Trophoblast cell (in vitro differentiated cells and primary cell): ENCODE results near the gene HIP1R.

Experiments
- DNase-seq, 2 donors: peaks; one replicate each; pipeline ENCODE4 v3.0.0-alpha.2; 2016
- H2AFZ ChIP-seq: 2 replicates; pipeline ENCODE4 v1.6.1; 2013; ENCODE audit warnings: low read length, moderate library complexity, mild to moderate bottlenecking; ENCODE audit not compliant: insufficient read depth, poor library complexity
- H2AK5ac ChIP-seq: 2 replicates; pipeline ENCODE4 v1.6.1; 2013; ENCODE audit warnings: mild to moderate bottlenecking, low read length
- H2BK120ac ChIP-seq: 2 replicates; pipeline ENCODE4 v1.6.1; 2013; ENCODE audit warnings: low read length, mild to moderate bottlenecking, moderate library complexity; ENCODE audit not compliant: insufficient read depth, poor library complexity
- H2BK12ac ChIP-seq: 2 replicates; pipeline ENCODE4 v1.6.1; 2013; ENCODE audit warnings: mild to moderate bottlenecking, low read length, moderate library complexity
- H2BK5ac ChIP-seq: 2 replicates; pipeline ENCODE4 v1.6.1; 2013; ENCODE audit warnings: low read length, low read depth, moderate library complexity, mild to moderate bottlenecking; ENCODE audit not compliant: poor library complexity
- H3K14ac ChIP-seq: 2 replicates; pipeline ENCODE4 v1.6.1; 2013; ENCODE audit warnings: mild to moderate bottlenecking, low read length
- H3K18ac ChIP-seq: 2 replicates; pipeline ENCODE4 v1.6.1; 2013; ENCODE audit warnings: mild to moderate bottlenecking, low read length
- H3K23ac ChIP-seq: 2 replicates; pipeline ENCODE4 v1.6.1; 2013; ENCODE audit warnings: low read length
- H3K27ac ChIP-seq: 2 replicates; pipeline ENCODE4 v1.5.1; 2013; ENCODE audit warnings: low read depth, mild to moderate bottlenecking, inconsistent platforms, low read length, moderate library complexity
- H3K27me3 ChIP-seq: 2 replicates; pipeline ENCODE4 v1.6.1; 2013; ENCODE audit warnings: inconsistent platforms, mild to moderate bottlenecking, low read length, moderate library complexity; ENCODE audit not compliant: insufficient read depth
- H3K36me3 ChIP-seq, 2 experiments: 1 replicate in 1 of 2; 2 replicates in 1 of 2; pipeline ENCODE4 v1.6.1; 2013; ENCODE audit warnings: low read length in 2 of 2, mild to moderate bottlenecking in 2 of 2, moderate library complexity in 1 of 2; ENCODE audit not compliant: insufficient read depth in 2 of 2, control insufficient read depth in 1 of 2
- H3K4ac ChIP-seq: 2 replicates; pipeline ENCODE4 v1.6.1; 2013; ENCODE audit warnings: low read depth, mild to moderate bottlenecking, low read length, moderate library complexity
- H3K4me1 ChIP-seq, 2 experiments: 1 replicate in 1 of 2; 2 replicates in 1 of 2; pipeline ENCODE4 v1.6.1; 2013; ENCODE audit warnings: low read length in 2 of 2, mild to moderate bottlenecking in 2 of 2, moderate library complexity in 1 of 2; ENCODE audit not compliant: insufficient read depth in 2 of 2, control insufficient read depth in 1 of 2
- H3K4me2 ChIP-seq: 2 replicates; pipeline ENCODE4 v1.6.1; 2013; ENCODE audit warnings: inconsistent platforms, mild to moderate bottlenecking, low read length, moderate library complexity
- H3K4me3 ChIP-seq: 2 replicates; pipeline ENCODE4 v1.5.1; 2013; ENCODE audit warnings: mild to moderate bottlenecking, low read depth, low read length, inconsistent platforms
- H3K79me1 ChIP-seq: one replicate; pipeline ENCODE4 v1.6.1; 2013; ENCODE audit warnings: low read length
- H3K79me2 ChIP-seq: 2 replicates; pipeline ENCODE4 v1.6.1; 2013; ENCODE audit warnings: low read length, mild to moderate bottlenecking; ENCODE audit not compliant: control insufficient read depth, insufficient read depth, poor library complexity
- H3K9ac ChIP-seq: 2 replicates; pipeline ENCODE4 v1.6.1; 2013; ENCODE audit warnings: mild to moderate bottlenecking, low read length
- H3K9me3 ChIP-seq: 2 replicates; pipeline ENCODE4 v1.6.1; 2013; ENCODE audit warnings: low read depth, mild to moderate bottlenecking, control low read depth, inconsistent platforms, low read length; ENCODE audit not compliant: insufficient read depth
- H4K12ac ChIP-seq: 2 replicates; pipeline ENCODE4 v1.6.1; 2013; ENCODE audit warnings: low read depth, mild to moderate bottlenecking, low read length, moderate library complexity
- H4K8ac ChIP-seq: 2 replicates; pipeline ENCODE4 v1.6.1; 2013; ENCODE audit warnings: low read depth, mild to moderate bottlenecking, low read length, moderate library complexity
- H4K91ac ChIP-seq: one replicate; pipeline ENCODE4 v1.6.1; 2013; ENCODE audit warnings: low read depth, mild to moderate bottlenecking, low read length, moderate library complexity
- WGBS: extraction: QIAGEN DNeasy Blood & Tissue Kit; methylation state at CpG from one replicate; pipeline ENCODE4 v1.1.7; 2013; ENCODE audit warnings: missing lambda C conversion rate; ENCODE audit not compliant: insufficient read length, insufficient coverage; ENCODE audit errors: extremely low coverage; 5-methylcytosine and 5-hydroxymethylcytosine counted together

HIP1R gene

GRCh38 chr12:122893208-122894153, 58.2 kb downstream of the HIP1R start:
- Histone ChIP-seq H3K36me3 (no peaks in the 10 kb centered on the region), H3K4ac (no peak overlapping the region), H3K9me3 (no peaks in the 10 kb centered on the region), H3K4me3 (no peak overlapping the region), H4K91ac (no peak overlapping the region), H2AFZ (no peak overlapping the region), H2BK12ac (no peak overlapping the region), H2BK5ac (no peak overlapping the region), H3K9ac (no peak overlapping the region), H3K23ac (no peak overlapping the region), H3K27ac (no peak overlapping the region), H4K8ac (no peak overlapping the region), H3K4me2 (no peak overlapping the region), H3K4me1 (peaks cover 23 to 29% of the 10 kb centered on the region in 2 experiments), H2BK120ac (no peak overlapping the region), H3K18ac (no peak overlapping the region), H3K14ac (no peak overlapping the region), H2AK5ac (no peak overlapping the region), H3K27me3 (no peaks in the 10 kb centered on the region), H3K79me2 (peaks cover 20% of the 10 kb centered on the region), H4K12ac (no peak overlapping the region), H3K79me1 (peaks cover 22% of the 10 kb centered on the region)
- DNase-seq: no peak
- WGBS: no CpG with 5 or more reads among the region's 7 CpGs

GRCh38 chr12:122894193-122895121, 59.2 kb downstream of the HIP1R start:
- Histone ChIP-seq H3K79me2 (peaks cover 20% of the 10 kb centered on the region), H2BK5ac (peak overlapping the region; percentile 95), H3K4me3 (peak overlapping the region; percentile 98), H3K14ac (no peak overlapping the region), H3K9me3 (no peaks in the 10 kb centered on the region), H3K4ac (peak overlapping the region; percentile 100), H2BK120ac (peak overlapping the region; percentile 97), H3K27ac (no peak overlapping the region), H2BK12ac (no peak overlapping the region), H2AK5ac (peak overlapping the region; percentile 100), H3K27me3 (no peaks in the 10 kb centered on the region), H2AFZ (no peak overlapping the region), H3K4me2 (peak overlapping the region; percentile 97), H3K79me1 (peaks cover 15% of the 10 kb centered on the region), H3K18ac (peak overlapping the region; percentile 99), H4K91ac (peak overlapping the region; percentile 98), H3K36me3 (no peaks in the 10 kb centered on the region), H4K8ac (no peak overlapping the region), H3K23ac (no peak overlapping the region), H3K4me1 (peaks cover 16 to 22% of the 10 kb centered on the region in 2 experiments), H3K9ac (peak overlapping the region; percentile 9), H4K12ac (peak overlapping the region; percentile 91)
- DNase-seq: no peak
- WGBS: no CpG with 5 or more reads among the region's 15 CpGs

DNA sequence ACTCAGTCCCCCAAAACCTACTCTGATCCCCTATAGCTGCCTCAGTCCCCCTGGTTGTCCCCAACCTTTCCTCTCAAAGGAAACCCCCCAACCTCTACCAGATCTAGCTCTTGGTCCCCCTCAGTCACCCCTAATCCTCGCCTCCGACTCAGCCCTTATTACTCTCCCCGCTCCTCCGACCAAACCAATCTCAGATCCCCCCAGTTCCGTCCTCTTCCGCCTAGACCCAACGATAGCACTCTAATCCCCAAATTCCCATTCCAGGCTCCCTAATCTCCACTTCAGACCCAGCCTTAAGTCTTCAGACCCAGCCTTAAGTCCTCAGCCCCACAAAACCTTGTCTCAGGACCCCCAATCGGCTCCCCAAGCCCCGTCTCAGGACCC, 60.1 kb downstream of the HIP1R start:
- Histone ChIP-seq H3K4me1 (peaks cover 14 to 19% of the 10 kb centered on the region in 2 experiments), H2BK5ac (peak overlapping the region; percentile 95), H3K9me3 (no peaks in the 10 kb centered on the region), H3K4ac (peak overlapping the region; percentile 100), H2BK12ac (peak overlapping the region; percentile 86), H3K4me3 (peak overlapping the region; percentile 98), H3K4me2 (peak overlapping the region; percentile 97), H3K36me3 (no peaks in the 10 kb centered on the region), H4K12ac (peak overlapping the region; percentile 91), H3K14ac (peak overlapping the region; percentile 99), H3K23ac (peak overlapping the region; percentile 78), H3K79me2 (peaks cover 18% of the 10 kb centered on the region), H3K9ac (peak overlapping the region; percentile 99), H3K27ac (peak overlapping the region; percentile 71), H3K79me1 (peaks cover 13% of the 10 kb centered on the region), H4K8ac (peak overlapping the region; percentile 99), H2BK120ac (peak overlapping the region; percentile 97), H3K27me3 (no peaks in the 10 kb centered on the region), H4K91ac (peak overlapping the region; percentile 98), H3K18ac (peak overlapping the region; percentile 99), H2AFZ (peak overlapping the region; percentile 99), H2AK5ac (peak overlapping the region; percentile 100)
- DNase-seq: no peak
- no CpG with 5 or more reads among the region's 9 CpGs for WGBS
